ENCODE data around the gene RIMBP3B. TPM values are rescaled to one million over a fixed set of nuclear protein-coding genes. Genes with fewer than 3 reads are reported as not detected.
"Not testable (repeated sequence)": the region's sequence is repeated elsewhere in the genome, so short reads cannot be mapped to it uniquely, and the experiment has no call there.

Gene RIMBP3B
- total RNA-seq, 8 experiments from 2014 or later = 0.13 to 1.9 (median 0.45) TPM

GRCh38 chr22:21394613-21395012 lies 11.1 kb downstream of the RIMBP3B start:
- WGBS, 10 experiments = no CpG with 5 or more reads among the region's 7 CpGs
- ATAC-seq (replicated peaks in 6 of 8); in situ Hi-C loops (cut with MboI; ENCODE audit: low pct_unique_long_range_greater_than_20kb in 2 of 9, low sequenced_read_pairs in 9 of 9, unreplicated experiment in 9 of 9): not testable (repeated sequence)

GRCh38 chr22:21401197-21401969 lies 17.8 kb downstream of the RIMBP3B start:
- in situ Hi-C loops (cut with MboI; ENCODE audit: low pct_unique_long_range_greater_than_20kb in 2 of 9, low sequenced_read_pairs in 9 of 9, unreplicated experiment in 9 of 9); H3K27ac ChIP-seq; ATAC-seq (replicated peaks in 6 of 8); H3K4me3 ChIP-seq; H3K4me1 ChIP-seq (replicated peaks in 1 of 2): not testable (repeated sequence)
- WGBS, 10 experiments = no CpG with 5 or more reads among the region's 21 CpGs

More at GRCh38 chr22:21394613-21395012, 11.1 kb downstream of the RIMBP3B start:
- H3K4me1 ChIP-seq (replicated peaks in 1 of 2); H3K4me3 ChIP-seq; H3K27ac ChIP-seq: not testable (repeated sequence)

- H3K4me3 ChIP-seq; H3K27ac ChIP-seq; in situ Hi-C loops (cut with MboI; ENCODE audit: low pct_unique_long_range_greater_than_20kb in 2 of 9, low sequenced_read_pairs in 9 of 9, unreplicated experiment in 9 of 9); H3K4me1 ChIP-seq (replicated peaks in 1 of 2): not testable (repeated sequence)
- peak; percentile 6 to 59 (median 41) for ATAC-seq (replicated peaks in 6 of 8)
- WGBS, 10 experiments = no CpG with 5 or more reads among the region's 5 CpGs
These were observed 19.3 kb downstream of the RIMBP3B start for GRCh38 chr22:21402763-21403314.

- in situ Hi-C loops (cut with MboI; ENCODE audit: low pct_unique_long_range_greater_than_20kb in 2 of 9, low sequenced_read_pairs in 9 of 9, unreplicated experiment in 9 of 9); H3K4me3 ChIP-seq; H3K27ac ChIP-seq; H3K4me1 ChIP-seq (replicated peaks in 1 of 2): not testable (repeated sequence)
- peak in 3 of 8 experiments; percentile 10 to 11 (median 10) for ATAC-seq (replicated peaks in 6 of 8)
- WGBS, 10 experiments = no CpG with 5 or more reads among the region's 1 CpG
These were observed 23.6 kb downstream of the RIMBP3B start for GRCh38 chr22:21407139-21407538.

GRCh38 chr22:21407792-21408191 lies 24.2 kb downstream of the RIMBP3B start:
- H3K4me1 ChIP-seq (replicated peaks in 1 of 2); in situ Hi-C loops (cut with MboI; ENCODE audit: low pct_unique_long_range_greater_than_20kb in 2 of 9, low sequenced_read_pairs in 9 of 9, unreplicated experiment in 9 of 9); H3K4me3 ChIP-seq; H3K27ac ChIP-seq: not testable (repeated sequence)
- peak in 2 of 8 experiments; percentile 62 to 65 for ATAC-seq (replicated peaks in 6 of 8)
- WGBS, 10 experiments = no CpG with 5 or more reads among the region's 4 CpGs

- WGBS, 10 experiments = no CpG with 5 or more reads among the region's 25 CpGs
- H3K27ac ChIP-seq; ATAC-seq (replicated peaks in 6 of 8); H3K4me3 ChIP-seq; H3K4me1 ChIP-seq (replicated peaks in 1 of 2); in situ Hi-C loops (cut with MboI; ENCODE audit: low pct_unique_long_range_greater_than_20kb in 2 of 9, low sequenced_read_pairs in 9 of 9, unreplicated experiment in 9 of 9): not testable (repeated sequence)
These were observed 32.8 kb downstream of the RIMBP3B start for GRCh38 chr22:21416375-21416774.

GRCh38 chr22:21417227-21417746 lies 33.7 kb downstream of the RIMBP3B start, which contains the start of gene HIC2:
TSS of gene HIC2 (plus strand) at chr22:21417371. CDS start at chr22:21442832, 25,461 bp downstream.
- WGBS, 10 experiments = no CpG with 5 or more reads among the region's 81 CpGs
- peak within 1 kb of the TSS; percentile 80 to 83 for H3K27ac ChIP-seq
- peak within 1 kb of the TSS; percentile 40 to 68 (median 41) for H3K4me3 ChIP-seq
- peak; percentile 69 to 88 (median 70) for ATAC-seq (replicated peaks in 6 of 8)
- in situ Hi-C loops (cut with MboI; ENCODE audit: low pct_unique_long_range_greater_than_20kb in 2 of 9, low sequenced_read_pairs in 9 of 9, unreplicated experiment in 9 of 9); H3K4me1 ChIP-seq (replicated peaks in 1 of 2): not testable (repeated sequence)

- Histone ChIP-seq H3K27ac (peak overlapping the region; percentile 80 to 83), H3K4me3 (peak overlapping the region; percentile 40 to 68 (median 41))
- peak; percentile 39 to 73 (median 69) for ATAC-seq (replicated peaks in 6 of 8)
- H3K4me1 ChIP-seq (replicated peaks in 1 of 2); in situ Hi-C loops (cut with MboI; ENCODE audit: low pct_unique_long_range_greater_than_20kb in 2 of 9, low sequenced_read_pairs in 9 of 9, unreplicated experiment in 9 of 9): not testable (repeated sequence)
- no CpG with 5 or more reads among the region's 33 CpGs for WGBS, 10 experiments
These were observed 34.3 kb downstream of the RIMBP3B start for GRCh38 chr22:21417853-21418252.

GRCh38 chr22:21418974-21419638 lies 35.6 kb downstream of the RIMBP3B start:
- in situ Hi-C loops (cut with MboI; ENCODE audit: low pct_unique_long_range_greater_than_20kb in 2 of 9, low sequenced_read_pairs in 9 of 9, unreplicated experiment in 9 of 9); H3K4me3 ChIP-seq; H3K4me1 ChIP-seq (replicated peaks in 1 of 2); H3K27ac ChIP-seq: not testable (repeated sequence)
- ATAC-seq (replicated peaks in 6 of 8) = peak in 4 of 8 experiments; percentile 2 to 9 (median 4)
- WGBS, 10 experiments = no CpG with 5 or more reads among the region's 15 CpGs

- in situ Hi-C loops (cut with MboI; ENCODE audit: low pct_unique_long_range_greater_than_20kb in 2 of 9, low sequenced_read_pairs in 9 of 9, unreplicated experiment in 9 of 9); H3K4me3 ChIP-seq; H3K27ac ChIP-seq; H3K4me1 ChIP-seq (replicated peaks in 1 of 2): not testable (repeated sequence)
- WGBS, 10 experiments = no CpG with 5 or more reads among the region's 19 CpGs
- ATAC-seq (replicated peaks in 6 of 8) = peak in 1 of 8 experiments; percentile 2
These were observed 36.7 kb downstream of the RIMBP3B start for GRCh38 chr22:21420180-21420763.

- in situ Hi-C loops (cut with MboI; ENCODE audit: low pct_unique_long_range_greater_than_20kb in 2 of 9, low sequenced_read_pairs in 9 of 9, unreplicated experiment in 9 of 9); H3K27ac ChIP-seq; H3K4me1 ChIP-seq (replicated peaks in 1 of 2); H3K4me3 ChIP-seq: not testable (repeated sequence)
- ATAC-seq (replicated peaks in 6 of 8) = peak in 3 of 8 experiments; percentile 23 to 49 (median 48)
- no CpG with 5 or more reads among the region's 12 CpGs for WGBS, 10 experiments
These were observed 40.6 kb downstream of the RIMBP3B start for GRCh38 chr22:21424084-21424709.

- WGBS, 10 experiments = no CpG with 5 or more reads among the region's 15 CpGs
- H3K27ac ChIP-seq; H3K4me3 ChIP-seq; ATAC-seq (replicated peaks in 6 of 8); H3K4me1 ChIP-seq (replicated peaks in 1 of 2); in situ Hi-C loops (cut with MboI; ENCODE audit: low pct_unique_long_range_greater_than_20kb in 2 of 9, low sequenced_read_pairs in 9 of 9, unreplicated experiment in 9 of 9): not testable (repeated sequence)
These were observed 51.1 kb downstream of the RIMBP3B start for GRCh38 chr22:21434378-21435233.

All from motor neuron (in vitro differentiated cells).